GM12878 (cell line): ENCODE results near the gene FRAS1.

ENCODE experiments used
- CTCF ChIP-seq, 3 experiments: IDR thresholded peaks in 2 of 3; conservative IDR thresholded peaks in 1 of 3; 2 replicates each; pipeline ENCODE4 v1.5.1; 2011; ENCODE audit warnings: low read depth in 3 of 3, low read length in 3 of 3, mild to moderate bottlenecking in 3 of 3, control low read depth in 2 of 3, moderate library complexity in 2 of 3, inconsistent platforms in 1 of 3, mixed read lengths in 1 of 3; ENCODE audit not compliant: control insufficient read depth in 2 of 3, insufficient read depth in 1 of 3; ENCODE audit errors: extremely low read depth in 1 of 3
- EZH2 ChIP-seq: IDR thresholded peaks from 2 replicates; pipeline ENCODE4 v1.6.1; 2012; ENCODE audit warnings: low read depth, mild to moderate bottlenecking, control low read depth, inconsistent platforms, low read length, borderline replicate concordance; ENCODE audit not compliant: control insufficient read depth
- HDGF ChIP-seq: fragments of 450-650 bp; IDR thresholded peaks from 2 replicates; pipeline ENCODE4 v1.6.1; 2016; ENCODE audit warnings: antibody characterized with exemption
- MEF2B ChIP-seq: fragments of 450-650 bp; IDR thresholded peaks from 2 replicates; pipeline ENCODE4 v1.6.1; 2018; ENCODE audit warnings: mild to moderate bottlenecking, moderate library complexity; ENCODE audit not compliant: partially characterized antibody, poor library complexity, severe bottlenecking
- PKNOX1 ChIP-seq: fragments of 450-650 bp; IDR thresholded peaks from 2 replicates; pipeline ENCODE4 v1.6.1; 2016; ENCODE audit warnings: mild to moderate bottlenecking
- SREBF1 ChIP-seq: IDR thresholded peaks from 2 replicates; pipeline ENCODE4 v1.6.1; 2012; ENCODE audit warnings: mild to moderate bottlenecking, low read length
- ZNF687 ChIP-seq: fragments of 450-650 bp; IDR thresholded peaks from 2 replicates; pipeline ENCODE4 v1.6.1; 2017; ENCODE audit warnings: mild to moderate bottlenecking, moderate library complexity

- TF ChIP-seq MEF2B, result no peak
- TF ChIP-seq CTCF (IDR thresholded peaks at IDR 0.05 in 2 of 3, conservative IDR thresholded peaks at IDR 0.05 in 1 of 3; ENCODE audit: control insufficient read depth in 2 of 3, extremely low read depth in 1 of 3, insufficient read depth in 1 of 3, low read depth in 3 of 3, low read length in 3 of 3), result no peak
- TF ChIP-seq SREBF1, result no peak
- no peak for TF ChIP-seq EZH2
- TF ChIP-seq ZNF687, result no peak
- no peak for TF ChIP-seq HDGF
- TF ChIP-seq PKNOX1, result no peak
Measured at GRCh38 chr4:78386679-78387078, 329.6 kb downstream of the FRAS1 start.
